HG03139 (cell line): ENCODE measurements around the gene APCDD1L.
"Not testable (repeated sequence)": the region's sequence is repeated elsewhere in the genome, so short reads cannot be mapped to it uniquely, and the experiment has no call there.

Experiments
- ATAC-seq: cut with Tn5 transposase; IDR thresholded peaks from one replicate; pipeline ENCODE4 v1.9.1; 2021; ENCODE audit not compliant: unreplicated experiment

APCDD1L gene

GRCh38 chr20:58545565-58546415, 30.6 kb upstream of the APCDD1L start:
- ATAC-seq, result no peak

GRCh38 chr20:58544891-58545290, 29.7 kb upstream of the APCDD1L start:
- no peak for ATAC-seq

GRCh38 chr20:58544286-58544685, 29.1 kb upstream of the APCDD1L start:
- no peak for ATAC-seq

GRCh38 chr20:58543274-58543673, 28.1 kb upstream of the APCDD1L start:
- ATAC-seq, result no peak

GRCh38 chr20:58542411-58543095, 27.4 kb upstream of the APCDD1L start:
- ATAC-seq, result no peak

GRCh38 chr20:58542034-58542410, 26.8 kb upstream of the APCDD1L start:
- not testable (repeated sequence) for ATAC-seq

GRCh38 chr20:58538752-58539151, 23.6 kb upstream of the APCDD1L start:
- ATAC-seq, result no peak

- no peak for ATAC-seq
Observed at GRCh38 chr20:58537831-58538230, 22.6 kb upstream of the APCDD1L start.

- ATAC-seq, result no peak
Observed at GRCh38 chr20:58536289-58536688, 21.1 kb upstream of the APCDD1L start.

- ATAC-seq, result no peak
Observed at GRCh38 chr20:58531657-58532056, 16.5 kb upstream of the APCDD1L start.

- ATAC-seq, result no peak
Observed at GRCh38 chr20:58531063-58531462, 15.9 kb upstream of the APCDD1L start.

- no peak for ATAC-seq
Observed at GRCh38 chr20:58528412-58528811, 13.2 kb upstream of the APCDD1L start.

- no peak for ATAC-seq
Observed at GRCh38 chr20:58526411-58526810, 11.2 kb upstream of the APCDD1L start.

- no peak for ATAC-seq
Observed at GRCh38 chr20:58524814-58525213, 9.6 kb upstream of the APCDD1L start.

- ATAC-seq, result no peak
Observed at GRCh38 chr20:58523971-58524315, 8.7 kb upstream of the APCDD1L start.

GRCh38 chr20:58523072-58523970, 8.1 kb upstream of the APCDD1L start:
- ATAC-seq, result no peak

- no peak for ATAC-seq
Observed at GRCh38 chr20:58522666-58523065, 7.5 kb upstream of the APCDD1L start.

GRCh38 chr20:58521763-58522162, 6.6 kb upstream of the APCDD1L start:
- no peak for ATAC-seq

GRCh38 chr20:58519940-58520712, 4.9 kb upstream of the APCDD1L start:
- no peak for ATAC-seq

GRCh38 chr20:58518896-58519593, 3.8 kb upstream of the APCDD1L start:
- ATAC-seq, result no peak
